HG03060 (cell line): ENCODE results near the gene GPR55.

Source experiments
- ATAC-seq: cut with Tn5 transposase; IDR thresholded peaks from one replicate; pipeline ENCODE4 v1.9.1; 2021; ENCODE audit warnings: low read depth, moderate number of reproducible peaks; ENCODE audit not compliant: unreplicated experiment

GPR55 gene

GRCh38 chr2:230952226-230952956 is 27.3 kb upstream of the GPR55 start:
- ATAC-seq, result no peak

- no peak for ATAC-seq
These were observed 26.4 kb upstream of the GPR55 start for GRCh38 chr2:230951396-230951795.

DNA sequence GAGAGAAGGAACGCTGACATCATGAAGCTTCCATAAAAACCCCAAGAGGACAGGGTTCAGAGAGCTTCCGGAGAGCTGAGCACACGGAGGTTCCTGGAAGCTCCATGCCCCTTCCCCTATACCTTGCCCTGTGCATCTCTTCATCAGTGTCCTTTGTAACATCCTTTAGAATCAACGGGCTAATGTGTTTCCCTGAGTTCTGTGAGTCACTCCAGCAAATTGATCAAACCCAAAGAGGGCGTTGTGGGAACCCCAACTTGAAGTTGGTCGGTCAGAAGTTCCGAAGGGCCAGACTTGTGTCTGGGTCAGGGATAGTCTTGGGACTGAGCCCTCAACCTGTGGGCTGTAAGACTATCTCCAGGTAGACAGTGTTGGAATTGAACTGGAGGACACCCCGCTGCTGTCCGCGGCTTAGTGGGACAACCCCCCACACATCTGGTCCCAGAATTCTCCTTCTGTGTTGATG is 25.9 kb upstream of the GPR55 start:
- no peak for ATAC-seq

DNA sequence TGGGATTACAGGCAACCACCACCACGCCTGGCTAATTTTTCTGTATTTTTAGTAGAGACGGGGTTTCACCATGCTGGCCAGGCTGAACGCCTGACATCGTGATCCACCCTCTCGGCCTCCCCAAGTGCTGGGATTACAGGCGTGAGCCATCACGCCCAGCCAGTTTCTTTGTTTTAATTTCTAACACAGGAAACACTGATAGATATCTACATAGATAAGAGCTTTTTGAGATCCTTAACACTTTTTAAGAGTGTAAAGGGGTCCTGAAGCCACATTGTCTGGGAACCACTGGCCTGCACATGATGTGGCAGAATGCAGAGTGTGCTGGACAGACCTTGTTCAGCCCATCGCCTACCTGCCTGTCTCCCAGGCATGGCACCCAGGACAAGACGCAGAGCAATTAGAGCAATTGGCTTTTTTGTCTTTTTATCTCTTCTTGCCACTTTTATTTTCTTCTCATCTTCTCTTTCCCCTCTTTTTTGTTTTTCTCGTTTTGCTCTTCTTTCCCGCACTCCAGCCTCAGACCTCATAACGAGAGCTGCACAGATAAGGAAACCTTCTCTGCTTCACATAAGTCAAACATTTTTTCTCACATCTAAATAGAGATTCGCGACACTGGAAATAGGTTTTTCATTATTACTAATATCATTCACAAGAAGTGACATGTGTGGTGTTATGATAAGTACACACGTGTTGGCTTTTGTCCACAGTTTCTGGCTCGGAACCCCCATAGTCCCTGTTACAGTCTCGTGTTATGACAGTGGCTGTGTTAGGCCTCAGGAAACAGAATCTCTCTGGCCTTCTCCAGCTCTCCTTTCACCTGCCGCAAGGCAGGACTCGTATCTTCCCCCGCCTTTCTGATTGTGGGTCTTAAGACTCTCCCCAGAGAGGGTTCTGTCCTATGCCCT is 25.2 kb upstream of the GPR55 start:
- no peak for ATAC-seq

- peak; percentile 27 for ATAC-seq
These were observed 22.9 kb upstream of the GPR55 start for GRCh38 chr2:230947908-230948365.

GRCh38 chr2:230947235-230947576 is 22.2 kb upstream of the GPR55 start:
- ATAC-seq, result no peak

- no peak for ATAC-seq
These were observed 21.6 kb upstream of the GPR55 start for GRCh38 chr2:230946429-230947234.

- no peak for ATAC-seq
These were observed 19.8 kb upstream of the GPR55 start for GRCh38 chr2:230944757-230945372.

GRCh38 chr2:230944123-230944653 is 19.1 kb upstream of the GPR55 start:
- no peak for ATAC-seq

DNA sequence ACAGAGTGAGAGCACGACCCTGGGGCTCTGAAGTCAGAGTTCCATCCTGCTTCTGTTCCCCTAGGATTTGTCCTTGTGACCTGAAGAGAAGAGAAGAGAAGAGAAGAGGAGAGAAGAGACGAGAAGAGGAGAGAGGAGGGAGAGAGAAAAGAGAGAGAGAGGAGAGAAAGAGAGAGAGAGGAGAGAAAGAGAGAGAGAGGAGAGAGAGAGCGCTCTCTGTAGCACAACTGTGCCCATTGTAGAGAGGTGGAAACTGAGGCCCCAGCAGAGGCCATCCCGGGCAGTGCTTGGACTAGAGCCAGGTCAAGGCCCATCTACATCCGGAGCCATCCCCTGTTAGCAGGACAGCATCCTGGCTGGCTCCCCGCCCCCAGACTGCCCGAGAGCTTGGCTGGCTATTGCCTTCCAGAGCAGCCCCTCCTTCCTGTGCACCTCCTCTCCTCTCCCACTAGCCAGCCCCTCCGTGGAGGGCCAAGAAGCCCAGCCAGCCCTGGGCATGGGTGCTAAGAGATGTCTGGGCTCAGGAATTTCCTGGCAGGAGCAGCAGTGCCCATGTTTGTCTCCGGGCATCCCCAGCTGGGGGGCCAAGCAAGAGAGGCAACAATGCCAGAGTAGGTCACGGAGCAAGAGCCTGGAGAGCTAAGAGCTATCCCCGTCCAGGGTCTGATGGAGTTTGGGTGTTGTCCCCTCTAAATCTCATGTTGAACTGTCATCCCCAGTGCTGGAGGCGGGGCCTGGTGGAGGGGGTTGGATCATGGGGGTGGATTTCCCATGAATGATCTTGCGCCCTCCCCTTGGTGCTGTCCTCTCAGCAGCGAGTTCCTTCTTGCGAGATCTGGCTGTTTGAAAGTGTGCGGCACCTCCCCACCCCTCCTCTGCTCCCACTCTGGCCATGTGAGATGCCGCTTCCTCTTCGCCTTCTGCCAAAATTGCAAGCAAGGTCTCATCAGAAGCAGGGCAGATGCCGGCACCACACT is 18.2 kb upstream of the GPR55 start:
- ATAC-seq, result peak; percentile 43

DNA sequence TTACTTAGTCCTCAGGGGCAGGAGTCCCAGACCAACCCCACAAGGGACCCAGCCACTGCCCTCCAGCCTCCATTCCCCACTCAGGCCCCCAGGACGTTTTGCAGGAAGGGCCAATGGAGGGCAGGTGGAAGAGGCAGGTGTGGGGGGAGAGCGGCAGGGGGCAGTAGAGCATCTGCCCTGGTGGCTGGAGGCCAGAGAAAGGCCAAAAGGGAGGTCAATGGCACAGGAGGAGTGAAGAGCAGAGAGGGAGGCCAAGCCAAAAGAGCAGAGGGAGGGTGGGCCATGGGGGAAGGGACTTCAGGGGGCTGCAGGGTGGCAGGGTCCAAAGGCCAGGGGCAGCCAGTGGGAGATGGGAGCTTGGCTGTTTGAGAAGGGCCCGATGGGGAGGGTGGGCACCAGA is 17.3 kb upstream of the GPR55 start:
- ATAC-seq, result no peak

DNA sequence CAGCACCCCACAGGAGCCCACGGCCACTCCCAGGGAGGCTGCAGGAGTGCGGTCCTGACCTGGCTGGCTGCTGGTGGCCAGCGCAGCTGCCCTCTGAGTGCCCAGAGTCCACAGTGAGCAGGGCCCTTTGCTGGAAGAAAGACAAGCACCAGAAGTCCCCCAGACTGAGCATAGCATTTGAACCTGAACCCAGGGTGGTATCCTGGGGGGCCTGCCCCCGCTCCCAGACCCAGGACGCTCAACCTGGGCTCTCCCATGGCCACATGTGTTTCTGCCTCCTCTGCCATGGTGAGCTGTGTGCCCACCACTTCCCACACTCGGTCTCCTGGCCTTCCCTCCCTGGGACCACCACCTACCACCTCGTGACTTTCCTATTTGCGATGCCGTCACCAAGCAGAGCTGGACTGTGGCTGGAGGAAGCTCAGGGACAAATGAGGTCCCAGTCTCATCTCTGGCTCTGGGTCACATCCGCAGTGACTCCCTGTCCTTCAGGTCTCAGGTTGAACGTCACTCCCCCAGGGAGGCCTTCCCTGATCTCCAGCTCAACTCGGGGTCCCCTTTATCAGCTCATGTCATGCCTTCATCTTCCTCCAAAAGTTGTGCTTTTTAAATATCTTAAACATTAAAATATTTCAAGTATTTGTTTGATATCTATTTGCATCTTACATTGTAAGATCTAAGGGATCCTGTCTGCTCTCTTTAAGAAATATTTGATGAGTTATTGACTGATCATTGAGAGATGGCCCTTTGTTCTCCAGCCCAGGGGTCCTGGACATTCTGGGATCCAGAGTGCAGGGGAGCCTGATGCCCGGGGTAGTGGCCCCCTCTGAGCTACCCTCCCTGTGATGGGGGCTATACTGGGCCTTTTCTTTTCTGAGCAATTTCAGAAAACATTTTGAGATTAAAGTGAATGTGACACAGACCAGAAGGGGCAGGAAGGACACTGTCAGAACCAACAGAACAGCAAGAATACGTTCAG is 16.4 kb upstream of the GPR55 start:
- ATAC-seq, result no peak

- ATAC-seq, result no peak
These were observed 15.4 kb upstream of the GPR55 start for GRCh38 chr2:230940471-230940815.

DNA sequence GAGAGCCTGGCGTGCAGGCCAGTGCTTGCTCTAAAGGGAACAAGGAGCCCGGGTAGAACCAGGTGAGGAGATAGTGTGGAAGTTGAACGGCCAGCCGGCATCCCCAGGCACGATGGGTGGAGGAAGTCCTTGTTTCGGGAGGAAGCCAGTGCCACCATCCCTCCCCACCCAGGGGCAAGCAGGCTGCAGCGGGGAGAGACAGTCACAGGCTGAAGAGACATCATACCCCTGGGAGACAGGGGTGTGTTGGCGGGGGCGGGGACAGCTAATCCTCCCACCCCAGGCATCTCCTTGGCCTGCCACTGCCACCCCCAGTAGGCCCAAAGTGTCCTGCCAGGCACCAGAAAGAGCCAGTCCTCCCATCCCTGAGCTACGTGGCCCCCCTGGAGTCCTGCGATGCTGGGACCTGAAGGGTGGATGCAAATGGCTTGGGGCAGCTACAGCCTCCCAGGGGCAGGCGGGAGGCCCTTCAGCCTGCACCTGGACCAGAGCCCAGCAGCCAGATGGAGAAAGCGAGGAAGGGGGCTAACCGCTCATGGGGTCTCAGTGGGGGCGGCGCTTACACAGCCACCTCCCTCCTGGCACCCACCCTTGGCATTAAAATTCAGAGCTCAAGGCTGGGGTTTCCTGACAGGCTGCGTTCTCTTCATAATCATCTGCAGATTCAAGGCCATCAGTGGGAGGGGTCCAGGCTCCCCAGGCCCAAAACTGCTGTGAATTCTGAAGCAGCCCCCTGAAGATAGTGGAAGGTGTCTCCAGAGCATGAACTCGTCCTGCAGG is 14.8 kb upstream of the GPR55 start:
- no peak for ATAC-seq

DNA sequence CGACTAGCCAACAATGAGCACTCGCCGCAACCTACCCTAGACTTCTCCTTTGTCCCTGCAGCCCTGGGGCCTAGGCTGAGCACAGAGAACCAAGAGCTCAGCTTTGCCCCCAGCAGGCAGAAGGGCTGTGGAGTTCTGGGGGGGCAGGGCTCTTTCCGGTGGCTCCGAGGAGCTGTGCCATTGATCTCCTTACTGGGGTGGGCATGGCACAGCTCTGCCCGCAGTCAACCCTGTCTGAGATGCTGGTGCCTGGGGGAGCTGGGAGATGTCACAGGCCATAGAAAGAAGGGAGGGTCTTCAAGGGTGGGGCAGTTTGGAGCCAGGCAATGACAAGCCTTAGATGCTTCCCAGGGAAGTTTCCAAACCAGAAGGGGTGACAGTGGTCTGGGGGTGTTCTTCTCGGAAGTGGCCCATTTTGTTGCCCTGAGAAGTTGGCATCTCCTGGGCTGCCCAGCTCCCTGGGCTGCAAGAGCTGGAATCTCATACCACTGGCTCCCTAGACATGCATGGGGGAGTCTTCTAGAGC is 14.1 kb upstream of the GPR55 start:
- no peak for ATAC-seq

DNA sequence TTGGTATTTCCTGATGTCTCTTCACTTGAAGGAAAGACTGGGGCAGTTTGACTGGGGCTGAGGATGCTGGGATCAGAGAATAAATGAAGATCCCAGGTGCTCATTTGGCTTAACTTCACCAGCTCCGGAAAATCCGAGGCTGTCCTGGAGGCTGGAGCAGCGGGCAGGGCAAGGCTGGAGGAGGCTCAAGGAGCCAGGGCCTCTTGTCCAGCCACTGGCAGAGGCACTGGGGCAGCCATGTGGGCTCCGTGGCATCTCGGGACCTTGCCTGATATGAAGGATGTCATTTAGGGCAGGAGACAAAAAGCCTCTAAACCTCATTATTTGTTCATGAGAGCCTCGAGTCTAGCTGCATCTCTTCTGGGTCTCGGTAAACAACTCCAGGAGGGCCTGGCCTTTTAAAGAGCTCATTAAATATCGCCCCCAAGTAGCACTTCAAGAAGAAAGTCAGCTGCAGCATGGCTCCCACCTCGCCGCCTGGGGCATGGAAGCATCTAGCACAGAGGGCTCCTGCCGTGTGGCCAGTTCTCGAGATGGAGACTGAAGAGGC is 13.5 kb upstream of the GPR55 start:
- ATAC-seq, result no peak

DNA sequence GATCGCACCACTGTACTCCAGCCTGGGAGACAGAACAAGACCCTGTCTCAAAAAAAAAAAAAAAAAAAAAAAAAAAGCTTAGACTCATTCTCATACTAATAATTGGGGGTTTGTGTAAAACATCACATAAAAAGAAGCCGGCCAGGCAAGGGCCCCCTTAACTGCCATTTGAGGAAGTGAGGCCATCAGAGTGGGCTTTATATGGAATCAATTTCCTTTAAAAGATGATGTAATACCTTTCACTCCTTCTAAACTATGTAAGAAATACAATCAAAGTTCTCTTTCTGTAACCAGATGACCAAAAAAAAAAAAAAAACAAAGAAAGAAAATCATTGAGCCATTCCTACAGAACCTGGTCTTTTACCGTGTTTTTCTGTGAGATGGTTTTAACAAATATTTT is 13.1 kb upstream of the GPR55 start:
- no peak for ATAC-seq
